ENCODE results near the gene DENND4C.

GRCh38 chr9:19336166-19336565 lies 105.7 kb downstream of the DENND4C start:
- TF ChIP-seq REST (IDR thresholded peaks at IDR 0.05; ENCODE audit: insufficient read depth in 1 of 2, low read depth in 2 of 2, low read length in 2 of 2) (no peak), TAF1 (IDR thresholded peaks at IDR 0.05; ENCODE audit: borderline replicate concordance, insufficient read depth, low read length) (no peak), SIN3A (IDR thresholded peaks at IDR 0.05; ENCODE audit: borderline replicate concordance, insufficient read depth, low read length) (no peak), POLR2AphosphoS5 (IDR thresholded peaks at IDR 0.05; ENCODE audit: low read depth, low read length) (no peak), FOXP2 (optimal IDR thresholded peaks at IDR 0.05; ENCODE audit: borderline replicate concordance, extremely low read depth, extremely low read length, insufficient read depth) (no peak)

Data from PFSK-1 (cell line).